ENCODE data around the gene AP3D1. TPM values are rescaled to one million over a fixed set of nuclear protein-coding genes. Genes with fewer than 3 reads are reported as not detected.

AP3D1 gene
- total RNA-seq, 1 donor from 2014 or later, result 162 TPM

DNA sequence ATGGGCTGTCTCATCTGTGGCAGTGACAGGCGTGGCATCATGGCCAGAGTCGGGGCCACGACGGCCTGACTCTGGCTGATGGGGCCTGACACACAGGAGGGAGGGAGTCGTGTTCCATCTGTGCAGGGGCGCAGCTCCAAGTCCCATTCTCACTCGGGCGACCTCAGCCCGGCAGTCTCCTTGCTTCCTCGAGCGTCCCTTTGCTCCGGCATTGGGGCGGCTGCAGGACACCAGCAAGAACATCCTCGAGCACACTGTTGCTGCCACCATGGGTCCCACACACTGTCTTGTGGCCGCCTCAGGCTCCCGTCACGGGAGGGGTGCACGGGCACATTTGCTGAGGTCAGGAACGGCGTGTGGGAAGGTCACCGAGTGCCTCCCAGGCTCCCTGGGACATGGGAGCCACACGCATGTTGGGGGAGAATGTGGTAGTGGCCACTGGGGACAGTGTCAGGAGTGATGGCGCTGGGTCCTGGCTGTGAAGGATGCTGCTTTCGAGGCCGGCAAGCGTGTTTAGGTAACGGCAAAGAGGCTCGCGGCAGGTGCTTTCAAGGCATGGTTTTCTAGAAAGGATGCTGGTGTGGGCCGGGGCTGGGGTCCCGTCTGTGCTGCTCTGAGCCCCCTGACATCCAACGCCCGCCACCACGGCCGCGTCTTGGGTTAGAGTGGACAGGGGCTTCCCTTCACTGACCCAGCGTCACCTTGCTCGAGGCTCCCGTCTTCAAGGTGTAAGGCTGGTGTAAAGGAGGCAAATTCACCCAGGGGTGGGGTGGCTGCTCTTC is 51.2 kb downstream of the AP3D1 start:
- Histone ChIP-seq H3K4me1 (ENCODE audit: insufficient read depth, low read length) (no peaks in the 10 kb centered on the region), H3K36me3 (ENCODE audit: insufficient read depth, low read length) (peaks cover 4% of the 10 kb centered on the region), H3K27ac (ENCODE audit: low read depth, low read length) (no peak overlapping the region), H3K4me2 (ENCODE audit: low read length) (no peak overlapping the region), H4K20me1 (ENCODE audit: insufficient read depth, low read length) (peaks cover 67% of the 10 kb centered on the region), H3K79me2 (ENCODE audit: insufficient read depth, low read length) (peaks cover 34% of the 10 kb centered on the region), H3K9ac (ENCODE audit: low read length) (no peak overlapping the region), H3K27me3 (ENCODE audit: insufficient read depth, low read length) (no peaks in the 10 kb centered on the region), H3K9me3 (ENCODE audit: insufficient read depth, low read depth, low read length) (no peaks in the 10 kb centered on the region), H3K4me3 (ENCODE audit: insufficient read depth, low read depth, low read length) (no peak overlapping the region), H2AFZ (ENCODE audit: low read depth, low read length) (no peak overlapping the region)
- no peaks in the 10 kb centered on the region for H3K27me3 Mint-ChIP-seq (ENCODE audit: low read depth, unreplicated experiment)
- TF ChIP-seq, protein P1, sequence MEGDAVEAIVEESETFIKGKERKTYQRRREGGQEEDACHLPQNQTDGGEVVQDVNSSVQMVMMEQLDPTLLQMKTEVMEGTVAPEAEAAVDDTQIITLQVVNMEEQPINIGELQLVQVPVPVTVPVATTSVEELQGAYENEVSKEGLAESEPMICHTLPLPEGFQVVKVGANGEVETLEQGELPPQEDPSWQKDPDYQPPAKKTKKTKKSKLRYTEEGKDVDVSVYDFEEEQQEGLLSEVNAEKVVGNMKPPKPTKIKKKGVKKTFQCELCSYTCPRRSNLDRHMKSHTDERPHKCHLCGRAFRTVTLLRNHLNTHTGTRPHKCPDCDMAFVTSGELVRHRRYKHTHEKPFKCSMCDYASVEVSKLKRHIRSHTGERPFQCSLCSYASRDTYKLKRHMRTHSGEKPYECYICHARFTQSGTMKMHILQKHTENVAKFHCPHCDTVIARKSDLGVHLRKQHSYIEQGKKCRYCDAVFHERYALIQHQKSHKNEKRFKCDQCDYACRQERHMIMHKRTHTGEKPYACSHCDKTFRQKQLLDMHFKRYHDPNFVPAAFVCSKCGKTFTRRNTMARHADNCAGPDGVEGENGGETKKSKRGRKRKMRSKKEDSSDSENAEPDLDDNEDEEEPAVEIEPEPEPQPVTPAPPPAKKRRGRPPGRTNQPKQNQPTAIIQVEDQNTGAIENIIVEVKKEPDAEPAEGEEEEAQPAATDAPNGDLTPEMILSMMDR (IDR thresholded peaks at IDR 0.05; ENCODE audit: insufficient read depth, low read depth, low read length), result no peak
- TF ChIP-seq EZH2 (IDR thresholded peaks at IDR 0.05; ENCODE audit: insufficient read depth, low read length), result no peak
- peaks cover 9% of the 10 kb centered on the region for H3K36me3 Mint-ChIP-seq (ENCODE audit: low read depth, unreplicated experiment)
- DNase-seq (ENCODE audit: low read depth) (no peak), FAIRE-seq (no peak)
- no peaks in the 10 kb centered on the region for H3K9me3 Mint-ChIP-seq (ENCODE audit: unreplicated experiment)
- H3K4me3 Mint-ChIP-seq (ENCODE audit: unreplicated experiment), result no peak overlapping the region
- no peak overlapping the region for H3K27ac Mint-ChIP-seq (ENCODE audit: unreplicated experiment)
- no peaks in the 10 kb centered on the region for H3K4me1 Mint-ChIP-seq (ENCODE audit: low read depth, unreplicated experiment)

DNA sequence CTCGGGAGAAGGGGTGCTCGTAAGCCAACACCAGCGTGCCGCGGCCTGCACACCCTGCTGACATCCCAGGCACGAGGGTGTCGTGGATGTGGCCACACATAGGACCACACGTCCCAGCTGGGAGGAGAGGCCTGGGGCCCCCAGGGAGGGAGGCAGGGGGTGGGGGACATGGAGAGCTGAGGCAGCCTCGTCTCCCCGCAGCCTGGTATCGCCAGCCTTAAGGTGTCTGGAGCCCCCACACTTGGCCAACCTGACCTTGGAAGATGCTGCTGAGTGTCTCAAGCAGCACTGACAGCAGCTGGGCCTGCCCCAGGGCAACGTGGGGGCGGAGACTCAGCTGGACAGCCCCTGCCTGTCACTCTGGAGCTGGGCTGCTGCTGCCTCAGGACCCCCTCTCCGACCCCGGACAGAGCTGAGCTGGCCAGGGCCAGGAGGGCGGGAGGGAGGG is 52.3 kb downstream of the AP3D1 start:
- H3K79me2 ChIP-seq (ENCODE audit: insufficient read depth, low read length), result peaks cover 34% of the 10 kb centered on the region
- H3K27me3 ChIP-seq (ENCODE audit: insufficient read depth, low read length), result no peaks in the 10 kb centered on the region
- DNase-seq (ENCODE audit: low read depth), result no peak
- no peak overlapping the region for H3K9ac ChIP-seq (ENCODE audit: low read length)
- H3K4me3 ChIP-seq (ENCODE audit: insufficient read depth, low read depth, low read length), result no peak overlapping the region
- no peaks in the 10 kb centered on the region for H3K9me3 ChIP-seq (ENCODE audit: insufficient read depth, low read depth, low read length)
- no peak overlapping the region for H3K4me2 ChIP-seq (ENCODE audit: low read length)
- no peaks in the 10 kb centered on the region for H3K27me3 Mint-ChIP-seq (ENCODE audit: low read depth, unreplicated experiment)
- peaks cover 57% of the 10 kb centered on the region for H4K20me1 ChIP-seq (ENCODE audit: insufficient read depth, low read length)
- no peak overlapping the region for H2AFZ ChIP-seq (ENCODE audit: low read depth, low read length)
- no peak overlapping the region for H3K4me3 Mint-ChIP-seq (ENCODE audit: unreplicated experiment)
- peaks cover 6% of the 10 kb centered on the region for H3K4me1 ChIP-seq (ENCODE audit: insufficient read depth, low read length)
- no peak overlapping the region for H3K27ac ChIP-seq (ENCODE audit: low read depth, low read length)
- H3K27ac Mint-ChIP-seq (ENCODE audit: unreplicated experiment), result no peak overlapping the region
- H3K9me3 Mint-ChIP-seq (ENCODE audit: unreplicated experiment), result no peaks in the 10 kb centered on the region
- TF ChIP-seq, protein P1 (IDR thresholded peaks at IDR 0.05; ENCODE audit: insufficient read depth, low read depth, low read length), result no peak
- TF ChIP-seq EZH2 (IDR thresholded peaks at IDR 0.05; ENCODE audit: insufficient read depth, low read length), result no peak
- peaks cover 11% of the 10 kb centered on the region for H3K36me3 Mint-ChIP-seq (ENCODE audit: low read depth, unreplicated experiment)
- H3K36me3 ChIP-seq (ENCODE audit: insufficient read depth, low read length), result peaks cover 4% of the 10 kb centered on the region
- peaks cover 6% of the 10 kb centered on the region for H3K4me1 Mint-ChIP-seq (ENCODE audit: low read depth, unreplicated experiment)
- FAIRE-seq, result no peak

DNA sequence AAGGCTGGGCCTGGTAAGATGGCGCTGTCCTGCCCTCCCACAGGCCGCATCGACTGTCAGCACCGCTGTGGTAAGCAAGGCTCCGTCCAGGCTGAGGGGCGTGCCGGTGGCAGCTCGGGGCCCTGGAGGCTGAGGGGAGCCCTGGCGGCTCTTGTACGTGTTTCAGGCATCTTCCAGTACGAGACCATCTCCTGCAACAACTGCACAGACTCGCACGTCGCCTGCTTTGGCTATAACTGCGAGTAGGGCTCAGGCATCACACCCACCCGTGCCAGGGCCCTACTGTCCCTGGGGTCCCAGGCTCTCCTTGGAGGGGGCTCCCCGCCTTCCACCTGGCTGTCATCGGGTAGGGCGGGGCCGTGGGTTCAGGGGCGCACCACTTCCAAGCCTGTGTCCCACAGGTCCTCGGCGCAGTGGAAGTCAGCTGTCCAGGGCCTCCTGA is 53.5 kb downstream of the AP3D1 start:
- Histone ChIP-seq H3K9me3 (ENCODE audit: insufficient read depth, low read depth, low read length) (no peaks in the 10 kb centered on the region), H3K27ac (ENCODE audit: low read depth, low read length) (no peak overlapping the region), H3K4me3 (ENCODE audit: insufficient read depth, low read depth, low read length) (no peak overlapping the region), H3K9ac (ENCODE audit: low read length) (no peak overlapping the region), H3K79me2 (ENCODE audit: insufficient read depth, low read length) (peaks cover 35% of the 10 kb centered on the region), H4K20me1 (ENCODE audit: insufficient read depth, low read length) (peaks cover 49% of the 10 kb centered on the region), H3K4me1 (ENCODE audit: insufficient read depth, low read length) (peaks cover 6% of the 10 kb centered on the region), H2AFZ (ENCODE audit: low read depth, low read length) (no peak overlapping the region), H3K4me2 (ENCODE audit: low read length) (no peak overlapping the region), H3K36me3 (ENCODE audit: insufficient read depth, low read length) (peaks cover 10% of the 10 kb centered on the region), H3K27me3 (ENCODE audit: insufficient read depth, low read length) (no peaks in the 10 kb centered on the region)
- Mint-ChIP-seq H3K9me3 (ENCODE audit: unreplicated experiment) (no peaks in the 10 kb centered on the region), H3K4me1 (ENCODE audit: low read depth, unreplicated experiment) (peaks cover 11% of the 10 kb centered on the region), H3K4me3 (ENCODE audit: unreplicated experiment) (no peak overlapping the region), H3K27me3 (ENCODE audit: low read depth, unreplicated experiment) (no peaks in the 10 kb centered on the region), H3K27ac (ENCODE audit: unreplicated experiment) (no peak overlapping the region), H3K36me3 (ENCODE audit: low read depth, unreplicated experiment) (peaks cover 12% of the 10 kb centered on the region)
- FAIRE-seq (no peak), DNase-seq (ENCODE audit: low read depth) (no peak)
- TF ChIP-seq, protein P1 (IDR thresholded peaks at IDR 0.05; ENCODE audit: insufficient read depth, low read depth, low read length), result no peak
- no peak for TF ChIP-seq EZH2 (IDR thresholded peaks at IDR 0.05; ENCODE audit: insufficient read depth, low read length)

Data from astrocyte (in vitro differentiated cells and primary cell).